Transverse colon (tissue), 4 donors: ENCODE measurements around the gene KIR2DL3. TPM values are rescaled to one million over a fixed set of nuclear protein-coding genes. Genes with fewer than 3 reads are reported as not detected.

Source experiments
- DNase-seq: peaks from one replicate; pipeline ENCODE4 v3.0.0-alpha.2; 2019
- H3K27ac ChIP-seq, 4 donors: fragments of 200-600 bp; sonication (generic); 2 replicates each; pipeline ENCODE4 v1.5.1; 2016 to 2018; ENCODE audit warnings: inconsistent platforms in 4 of 4
- H3K27me3 ChIP-seq: fragments of 200-600 bp; sonication (generic); 2 replicates; pipeline ENCODE4 v1.5.1; 2017; ENCODE audit warnings: inconsistent platforms
- H3K36me3 ChIP-seq, 4 donors: fragments of 200-600 bp; sonication (generic); 2 replicates each; pipeline ENCODE4 v1.5.1; 2017 to 2019; ENCODE audit warnings: inconsistent platforms in 4 of 4
- H3K4me1 ChIP-seq, 4 donors: fragments of 200-600 bp; sonication (generic); 2 replicates each; pipeline ENCODE4 v1.5.1; 2017 to 2020; ENCODE audit warnings: inconsistent platforms in 4 of 4
- H3K4me3 ChIP-seq, 4 donors: fragments of 200-600 bp; sonication (generic); 1 replicate in 1 of 4; 2 replicates in 3 of 4; pipeline versions ENCODE4 v1.5.1 to v1.6.1; 2017 to 2019; ENCODE audit warnings: inconsistent platforms in 4 of 4
- H3K9me3 ChIP-seq, 2 donors: fragments of 200-600 bp; sonication (generic); 2 replicates each; pipeline ENCODE4 v1.5.1; 2017 to 2019; ENCODE audit warnings: inconsistent platforms in 2 of 2
- CTCF ChIP-seq, 5 experiments: fragments of 200-600 bp in 3 of 5; fragments of 450-650 bp in 2 of 5; sonication (generic) in 3 of 5; IDR thresholded peaks; 1 replicate in 2 of 5; 2 replicates in 3 of 5; pipeline ENCODE4 v1.5.1; 2016 to 2017; ENCODE audit warnings: antibody characterized with exemption in 5 of 5, inconsistent platforms in 3 of 5, mild to moderate bottlenecking in 2 of 5, moderate library complexity in 1 of 5
- EP300 ChIP-seq: sonication (generic); formaldehyde crosslinking; IDR thresholded peaks from one replicate; pipeline ENCODE4 v1.6.1; 2017; ENCODE audit warnings: antibody characterized with exemption, low read depth
- POLR2A ChIP-seq: fragments of 450-650 bp; IDR thresholded peaks from one replicate; pipeline ENCODE4 v1.6.1; 2016; ENCODE audit warnings: antibody characterized with exemption, mild to moderate bottlenecking, moderate library complexity
- POLR2AphosphoS5 ChIP-seq, 3 donors: sonication (generic); formaldehyde crosslinking; IDR thresholded peaks; one replicate each; pipeline ENCODE4 v1.6.1; 2016; ENCODE audit warnings: antibody characterized with exemption in 3 of 3
- WGBS, 2 donors: methylation state at CpG; one replicate each; pipeline ENCODE4 v1.1.5; 2018; ENCODE audit warnings: low coverage in 1 of 2; 5-methylcytosine and 5-hydroxymethylcytosine counted together
- in situ Hi-C, 4 donors: fragments of 200-750 bp; cut with MboI; loops; one replicate each; pipeline versions ENCODE4 v1.15.0 to v1.15.1; 2017; ENCODE audit warnings: low sequenced_read_pairs in 3 of 4, low pct_ligation_motif_present in 1 of 4, low pct_unique_long_range_greater_than_20kb in 1 of 4
- intact Hi-C: fragments of 100-400 bp; cut with DNase I; formaldehyde crosslinking; loops from one replicate; pipeline ENCODE4 v1.15.1; 2023; ENCODE audit warnings: low total_unique reads
- total RNA-seq, 4 donors: library from RNA; depleted of rRNA; stranded (reverse); fragments of >200 nt; gene quantifications; one replicate each; pipeline ENCODE4 v1.1.0, GENCODE V29; 2016

KIR2DL3 gene
- total RNA-seq, 4 donors from 2014 or later: 0.55 TPM; not detected in 3

GRCh38 chr19:54725321-54725720 is 13.0 kb upstream of the KIR2DL3 start:
- Histone ChIP-seq H3K4me1 (no peaks in the 10 kb centered on the region), H3K36me3 (no peaks in the 10 kb centered on the region), H3K27ac (no peak overlapping the region), H3K4me3 (no peak overlapping the region), H3K9me3 (peaks cover 5 to 17% of the 10 kb centered on the region in 2 donors), H3K27me3 (no peaks in the 10 kb centered on the region)
- intact Hi-C loops: no loop called here
- in situ Hi-C loops: no loop called here
- TF ChIP-seq EP300: no peak
- no peak for TF ChIP-seq POLR2AphosphoS5 (IDR thresholded peaks at IDR 0.05)
- no peak for TF ChIP-seq POLR2A
- no peak for TF ChIP-seq CTCF (IDR thresholded peaks at IDR 0.05)
- 76% methylated on average over 6 of the region's 7 CpGs; no CpG with 5 or more reads in 1 of the 2 donors for WGBS, 2 donors
- DNase-seq: no peak

- 81% methylated on average over 10 of the region's 10 CpGs; no CpG with 5 or more reads in 1 of the 2 donors for WGBS, 2 donors
- in situ Hi-C loops: no loop called here
- H3K27me3 ChIP-seq: no peaks in the 10 kb centered on the region
- H3K9me3 ChIP-seq: no peaks in the 10 kb centered on the region
- H3K4me3 ChIP-seq: no peak overlapping the region
- no peaks in the 10 kb centered on the region for H3K4me1 ChIP-seq
- DNase-seq: no peak
- intact Hi-C loops: no loop called here
- no peak for TF ChIP-seq POLR2AphosphoS5 (IDR thresholded peaks at IDR 0.05)
- TF ChIP-seq EP300: no peak
- no peak for TF ChIP-seq CTCF (IDR thresholded peaks at IDR 0.05)
- no peak for TF ChIP-seq POLR2A
- H3K27ac ChIP-seq: no peak overlapping the region
- H3K36me3 ChIP-seq: no peaks in the 10 kb centered on the region
Measured at GRCh38 chr19:54727562-54727961, 10.8 kb upstream of the KIR2DL3 start.

- in situ Hi-C loops: no loop called here
- WGBS, 2 donors: 14 to 67% methylated on average over 1 to 3 of the region's 3 CpGs
- Histone ChIP-seq H3K27ac (no peak overlapping the region), H3K4me3 (no peak overlapping the region), H3K4me1 (no peaks in the 10 kb centered on the region), H3K36me3 (no peaks in the 10 kb centered on the region), H3K27me3 (no peaks in the 10 kb centered on the region), H3K9me3 (no peaks in the 10 kb centered on the region)
- intact Hi-C loops: no loop called here
- TF ChIP-seq EP300: no peak
- no peak for TF ChIP-seq POLR2A
- TF ChIP-seq POLR2AphosphoS5 (IDR thresholded peaks at IDR 0.05): no peak
- TF ChIP-seq CTCF (IDR thresholded peaks at IDR 0.05): no peak
- no peak for DNase-seq
Measured at GRCh38 chr19:54728167-54728566, 10.1 kb upstream of the KIR2DL3 start.

- H3K9me3 ChIP-seq: no peaks in the 10 kb centered on the region
- DNase-seq: no peak
- no peak overlapping the region for H3K4me3 ChIP-seq
- H3K27me3 ChIP-seq: no peaks in the 10 kb centered on the region
- 77% methylated on average over 14 of the region's 15 CpGs; no CpG with 5 or more reads in 1 of the 2 donors for WGBS, 2 donors
- no peak for TF ChIP-seq CTCF (IDR thresholded peaks at IDR 0.05)
- TF ChIP-seq POLR2AphosphoS5 (IDR thresholded peaks at IDR 0.05): no peak
- TF ChIP-seq EP300: no peak
- TF ChIP-seq POLR2A: no peak
- intact Hi-C loops (no loop called here), in situ Hi-C loops (no loop called here)
- H3K36me3 ChIP-seq: no peaks in the 10 kb centered on the region
- no peak overlapping the region for H3K27ac ChIP-seq
- H3K4me1 ChIP-seq: no peaks in the 10 kb centered on the region
Measured at GRCh38 chr19:54729416-54730188, 8.7 kb upstream of the KIR2DL3 start.
